DND-41 (cell line): ENCODE measurements around the gene VARS1.

Experiments used
- ATAC-seq: fragments of 200-7000 bp; cut with Tn5 transposase; 3 replicates; pipeline ENCODE4 v1.9.1; 2021; ENCODE audit warnings: low read depth; ENCODE audit not compliant: insufficient read depth
- DNase-seq: peaks from one replicate; pipeline ENCODE4 v3.0.0-alpha.2; 2020
- H2AFZ ChIP-seq: 2 replicates; pipeline ENCODE4 v1.6.0; 2012; ENCODE audit warnings: low read depth, low read length
- H3K27ac ChIP-seq: 2 replicates; pipeline ENCODE4 v1.5.1; 2012; ENCODE audit warnings: low read length, inconsistent platforms
- H3K27me3 ChIP-seq: fragments of 200-600 bp; sonication (generic); 2 replicates; pipeline ENCODE4 v1.6.0; 2012; ENCODE audit warnings: low read length, mild to moderate bottlenecking, inconsistent platforms; ENCODE audit not compliant: insufficient read depth, poor library complexity
- H3K36me3 ChIP-seq: 2 replicates; pipeline ENCODE4 v1.5.1; 2012; ENCODE audit warnings: low read length, inconsistent platforms; ENCODE audit not compliant: insufficient read depth
- H3K4me1 ChIP-seq: 2 replicates; pipeline ENCODE4 v1.5.1; 2012; ENCODE audit warnings: mild to moderate bottlenecking, low read length; ENCODE audit not compliant: insufficient read depth
- H3K4me2 ChIP-seq: 2 replicates; pipeline ENCODE4 v1.6.0; 2012; ENCODE audit warnings: mild to moderate bottlenecking, moderate library complexity, low read length, inconsistent platforms; ENCODE audit not compliant: insufficient read depth
- H3K4me3 ChIP-seq, 2 experiments: fragments of 200-600 bp in 1 of 2; shearing (Covaris generic) in 1 of 2; 2 replicates each; pipeline ENCODE4 v1.5.1; 2012 to 2016; ENCODE audit warnings: inconsistent platforms in 2 of 2, low read length in 2 of 2, mild to moderate bottlenecking in 2 of 2, low read depth in 1 of 2, moderate library complexity in 1 of 2
- H3K79me2 ChIP-seq: 2 replicates; pipeline ENCODE4 v1.6.0; 2012; ENCODE audit warnings: low read length, inconsistent platforms; ENCODE audit not compliant: insufficient read depth
- H3K9ac ChIP-seq: 2 replicates; pipeline ENCODE4 v1.6.0; 2012; ENCODE audit warnings: low read depth, mild to moderate bottlenecking, inconsistent platforms, low read length, moderate library complexity
- H3K9me3 ChIP-seq: 2 replicates; pipeline ENCODE4 v1.5.1; 2012; ENCODE audit warnings: low read length, moderate library complexity, mild to moderate bottlenecking, inconsistent platforms; ENCODE audit not compliant: insufficient read depth, severe bottlenecking
- H4K20me1 ChIP-seq: 2 replicates; pipeline ENCODE4 v1.6.0; 2012; ENCODE audit warnings: low read length; ENCODE audit not compliant: insufficient read depth
- CTCF ChIP-seq: IDR thresholded peaks from 2 replicates; pipeline ENCODE4 v1.5.1; 2012; ENCODE audit warnings: borderline replicate concordance, low read length, moderate library complexity, mild to moderate bottlenecking; ENCODE audit not compliant: poor library complexity, severe bottlenecking; ENCODE audit errors: extremely low read depth
- EZH2 ChIP-seq: IDR thresholded peaks from 3 replicates; pipeline ENCODE4 v1.6.1; 2012; ENCODE audit warnings: borderline replicate concordance, low read depth, mild to moderate bottlenecking, moderate library complexity, low read length, inconsistent platforms; ENCODE audit not compliant: severe bottlenecking

The VARS1 gene

DNA sequence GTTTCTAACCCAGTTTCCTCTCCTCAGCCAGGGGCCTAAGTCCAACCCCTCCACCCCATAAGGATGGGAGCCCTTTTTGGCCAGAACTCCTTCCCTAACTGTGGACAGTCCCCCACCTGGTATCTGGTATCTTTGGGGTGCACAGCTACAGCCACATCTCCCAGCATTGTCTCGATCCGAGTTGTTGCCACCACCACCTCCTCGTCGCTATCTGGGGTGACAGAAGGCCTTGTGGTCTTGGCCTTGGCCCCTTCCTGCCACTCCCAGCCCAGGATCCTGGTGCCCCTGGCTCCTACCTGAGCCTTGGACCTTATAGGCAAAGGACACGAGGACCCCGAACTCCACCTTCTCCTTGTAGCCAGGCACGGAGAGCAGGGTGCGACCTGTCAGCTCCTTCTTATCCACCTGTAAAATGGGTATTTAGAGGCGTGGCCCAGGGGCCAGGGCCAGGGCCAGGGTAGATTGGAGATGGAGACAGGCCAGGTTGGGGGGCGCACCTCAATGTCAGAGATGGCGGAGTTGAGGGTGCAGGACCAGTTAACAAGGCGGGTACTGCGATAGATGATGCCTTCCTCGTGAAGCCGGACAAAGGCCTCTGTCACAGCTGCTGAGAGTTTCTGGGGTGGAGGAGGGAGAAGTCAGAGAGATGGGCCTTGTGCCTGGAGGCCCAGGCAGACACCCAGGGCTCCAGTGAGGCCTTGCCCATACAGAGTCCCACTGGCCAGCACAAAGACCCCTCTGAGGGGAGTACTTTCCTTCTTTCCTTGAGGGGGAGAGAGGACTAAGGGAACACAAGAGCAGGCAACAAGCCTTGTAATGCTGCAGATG is 11.2 kb downstream of the VARS1 start:
- Histone ChIP-seq H3K27ac (peak overlapping the region; percentile 44; the same call in 1 of the 2 replicates), H3K4me1 (no peaks in the 10 kb centered on the region), H3K36me3 (peaks cover 84% of the 10 kb centered on the region), H2AFZ (no peak overlapping the region), H3K9ac (no peak overlapping the region), H3K79me2 (no peaks in the 10 kb centered on the region), H3K4me2 (no peak overlapping the region), H3K9me3 (no peaks in the 10 kb centered on the region), H4K20me1 (peaks cover 8% of the 10 kb centered on the region; the same call in 1 of the 2 replicates), H3K4me3 (no peak overlapping the region), H3K27me3 (no peaks in the 10 kb centered on the region)
- TF ChIP-seq EZH2, result no peak
- TF ChIP-seq CTCF, result no peak
- DNase-seq (no peak), ATAC-seq (no peak)

DNA sequence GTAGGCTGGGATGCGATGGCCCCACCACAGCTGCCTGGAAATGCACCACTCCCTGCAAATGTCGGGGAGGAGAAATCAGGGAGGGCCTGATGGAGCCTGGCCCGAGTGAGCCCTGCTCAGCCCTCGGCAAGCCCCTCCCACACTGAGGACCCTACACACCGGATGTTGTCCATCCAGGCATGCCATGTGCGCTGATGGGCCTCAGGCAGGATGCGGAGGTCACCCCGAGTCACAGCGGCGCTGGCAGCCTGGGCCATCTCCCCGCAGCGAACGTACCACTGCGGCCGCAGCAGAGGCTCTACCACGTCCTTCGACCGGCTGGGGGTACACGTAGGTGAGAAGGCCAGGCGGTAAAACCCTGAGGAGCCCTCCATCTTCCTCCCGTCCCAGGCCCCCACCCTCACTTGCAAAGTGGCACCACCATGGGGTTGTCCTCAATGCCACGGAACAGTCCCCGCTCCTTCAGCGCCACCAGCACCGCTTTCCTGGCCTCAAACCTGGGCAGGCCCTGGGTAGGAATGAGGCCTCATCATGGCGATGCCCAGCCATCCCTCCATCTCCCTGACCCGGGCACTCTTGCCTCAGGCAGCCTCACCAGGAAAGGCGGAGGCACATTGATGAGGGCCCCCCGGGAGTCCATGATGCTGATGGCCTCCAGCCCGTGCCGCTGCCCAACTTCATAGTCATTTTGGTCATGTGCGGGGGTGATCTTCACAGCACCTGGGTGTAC is 13.3 kb downstream of the VARS1 start:
- no peak overlapping the region for H3K27ac ChIP-seq
- H3K79me2 ChIP-seq, result no peaks in the 10 kb centered on the region
- H3K27me3 ChIP-seq, result no peaks in the 10 kb centered on the region
- no peak for ATAC-seq
- H3K36me3 ChIP-seq, result peaks cover 93% of the 10 kb centered on the region
- TF ChIP-seq EZH2 (no peak), CTCF (no peak)
- H2AFZ ChIP-seq, result no peak overlapping the region
- H3K4me1 ChIP-seq, result no peaks in the 10 kb centered on the region
- H3K4me2 ChIP-seq, result no peak overlapping the region
- peaks cover 8% of the 10 kb centered on the region for H4K20me1 ChIP-seq
- H3K9me3 ChIP-seq, result no peaks in the 10 kb centered on the region
- H3K9ac ChIP-seq, result no peak overlapping the region
- no peak for DNase-seq
- H3K4me3 ChIP-seq, result no peak overlapping the region

GRCh38 chr6:31781244-31782125 is 14.1 kb downstream of the VARS1 start:
- Histone ChIP-seq H3K27ac (no peak overlapping the region), H2AFZ (no peak overlapping the region), H3K4me2 (no peak overlapping the region), H3K4me3 (no peak overlapping the region), H3K79me2 (no peaks in the 10 kb centered on the region), H3K4me1 (no peaks in the 10 kb centered on the region), H4K20me1 (peaks cover 8% of the 10 kb centered on the region), H3K9ac (no peak overlapping the region), H3K27me3 (no peaks in the 10 kb centered on the region), H3K36me3 (peaks cover 86% of the 10 kb centered on the region), H3K9me3 (no peaks in the 10 kb centered on the region)
- DNase-seq (no peak), ATAC-seq (no peak)
- TF ChIP-seq EZH2, result no peak
- no peak for TF ChIP-seq CTCF
